ENCODE results near the gene MMP25. TPM values are rescaled to one million over a fixed set of nuclear protein-coding genes. Genes with fewer than 3 reads are reported as not detected.

Gene MMP25
- total RNA-seq = not detected in 2 replicates

GRCh38 chr16:3045758-3046640, at the start of gene MMP25:
Gene MMP25 (plus strand): TSS chr16:3046561. CDS start chr16:3046918, 357 bp downstream.

GRCh38 chr16:3012828-3013420, 33.4 kb upstream of the MMP25 start, which contains the start of gene CLDN9:
Gene CLDN9 (plus strand): TSS chr16:3012923. CDS start chr16:3013363, 440 bp downstream.

GRCh38 chr16:3017794-3018506, 28.4 kb upstream of the MMP25 start, which contains the start of gene CLDN6:
Gene CLDN6 (minus strand): TSS chr16:3018183. CDS start chr16:3016021, 2,162 bp downstream.

GRCh38 chr16:3020247-3020603, 26.1 kb upstream of the MMP25 start, which contains the start of gene TNFRSF12A:
Gene TNFRSF12A (plus strand): TSS chr16:3020368. CDS start chr16:3020398, 30 bp downstream.

GRCh38 chr16:3023669-3024478, 22.5 kb upstream of the MMP25 start, which contains the start of the genes HCFC1R1 and THOC6:
Gene HCFC1R1 (minus strand): TSS chr16:3023942. CDS start chr16:3023941, 1 bp downstream.
Gene THOC6 (plus strand): TSS chr16:3024035. CDS start chr16:3024327, 292 bp downstream.

GRCh38 chr16:3036726-3037315, 9.5 kb upstream of the MMP25 start, which contains the start of gene BICDL2:
Gene BICDL2 (minus strand): TSS chr16:3036944. CDS start chr16:3035496, 1,448 bp downstream.

GRCh38 chr16:3065069-3065741, 18.8 kb downstream of the MMP25 start, which contains the start of gene IL32:
Gene IL32 (plus strand): TSS chr16:3065640. CDS start chr16:3065812, 172 bp downstream.

GRCh38 chr16:3098459-3099394, 52.4 kb downstream of the MMP25 start, which contains the start of gene ZSCAN10:
Gene ZSCAN10 (minus strand): TSS chr16:3099294. CDS start chr16:3092937, 6,357 bp downstream.

Other genes with a start within 250 kb of the MMP25 start
- gene PRSS41, start 248.1 kb upstream of the MMP25 start, total RNA-seq = not detected in 2 replicates
- 0.23 TPM in 1 of 2 replicates, not detected in the other for gene PRSS21, start 229.3 kb upstream of the MMP25 start, total RNA-seq
- gene ZG16B, start 216.3 kb upstream of the MMP25 start, total RNA-seq = 0.13 TPM in 1 of 2 replicates, not detected in the other
- not detected in 2 replicates for gene PRSS22, start 188.4 kb upstream of the MMP25 start, total RNA-seq
- 42.1 and 44.4 TPM in 2 replicates for gene FLYWCH2, start 163.3 kb upstream of the MMP25 start, total RNA-seq
- gene FLYWCH1, start 134.6 kb upstream of the MMP25 start, total RNA-seq = 36.4 and 89.1 TPM in 2 replicates
- gene KREMEN2, start 82.3 kb upstream of the MMP25 start, total RNA-seq = not detected in 2 replicates
- 3.3 and 3.4 TPM in 2 replicates for gene PAQR4, start 77.2 kb upstream of the MMP25 start, total RNA-seq
- 2.0 and 2.5 TPM in 2 replicates for gene PKMYT1, start 66.1 kb upstream of the MMP25 start, total RNA-seq
- gene CLDN9, start 33.6 kb upstream of the MMP25 start, total RNA-seq = 0.10 TPM in 1 of 2 replicates, not detected in the other
- 0.13 and 0.46 TPM in 2 replicates for gene CLDN6, start 28.4 kb upstream of the MMP25 start, total RNA-seq
- gene TNFRSF12A, start 26.2 kb upstream of the MMP25 start, total RNA-seq = 185 and 394 TPM in 2 replicates
- gene HCFC1R1, start 22.6 kb upstream of the MMP25 start, total RNA-seq = 33.4 and 46.1 TPM in 2 replicates
- 14.1 and 17.3 TPM in 2 replicates for gene THOC6, start 22.5 kb upstream of the MMP25 start, total RNA-seq
- 0.40 and 0.46 TPM in 2 replicates for gene BICDL2, start 9.6 kb upstream of the MMP25 start, total RNA-seq
- 4.0 and 6.3 TPM in 2 replicates for gene IL32, start 19.1 kb downstream of the MMP25 start, total RNA-seq
- gene ZSCAN10, start 52.7 kb downstream of the MMP25 start, total RNA-seq = not detected in 2 replicates
- gene ZNF205, start 66.0 kb downstream of the MMP25 start, total RNA-seq = 12.4 and 16.0 TPM in 2 replicates
- 11.6 and 15.3 TPM in 2 replicates for gene ZNF213, start 88.5 kb downstream of the MMP25 start, total RNA-seq
- 0.07 TPM in 1 of 2 replicates, not detected in the other for gene OR1F1, start 141.6 kb downstream of the MMP25 start, total RNA-seq
- gene ZNF200, start 188.6 kb downstream of the MMP25 start, total RNA-seq = 5.9 and 6.3 TPM in 2 replicates
- gene MEFV, start 210.1 kb downstream of the MMP25 start, total RNA-seq = 0.07 and 0.10 TPM in 2 replicates
- 41.4 and 46.5 TPM in 2 replicates for gene ZNF263, start 236.9 kb downstream of the MMP25 start, total RNA-seq